Natural killer cell (primary cell): ENCODE data around the gene SHB. TPM values are rescaled to one million over a fixed set of nuclear protein-coding genes. Genes with fewer than 3 reads are reported as not detected.

ENCODE experiments used
- ATAC-seq, 3 donors: fragments of 150-1000 bp in 2 of 3; fragments of 200-7000 bp in 1 of 3; cut with Tn5 transposase; 1 replicate in 1 of 3; 2 replicates in 2 of 3; pipeline ENCODE4 v1.10.0; 2021; ENCODE audit warnings: mild to moderate bottlenecking in 2 of 3, moderate library complexity in 2 of 3
- DNase-seq, 2 donors: peaks; one replicate each; pipeline versions ENCODE4 v3.0.0 to v3.0.0-alpha.2; 2013 to 2021; ENCODE audit warnings: mixed read lengths in 1 of 2
- H3K27ac ChIP-seq: one replicate; pipeline ENCODE4 v1.5.1; 2013; ENCODE audit warnings: mild to moderate bottlenecking, low read length
- H3K27me3 ChIP-seq: one replicate; pipeline ENCODE4 v1.6.1; 2013; ENCODE audit warnings: low read length; ENCODE audit not compliant: control insufficient read depth, insufficient read depth
- H3K36me3 ChIP-seq: one replicate; pipeline ENCODE4 v1.6.1; 2013; ENCODE audit warnings: low read length; ENCODE audit not compliant: control insufficient read depth, insufficient read depth
- H3K4me1 ChIP-seq: one replicate; pipeline ENCODE4 v1.6.1; 2013; ENCODE audit warnings: low read length; ENCODE audit not compliant: control insufficient read depth, insufficient read depth
- H3K4me3 ChIP-seq: one replicate; pipeline ENCODE4 v1.5.1; 2013; ENCODE audit warnings: low read length
- H3K9me3 ChIP-seq: one replicate; pipeline ENCODE4 v1.6.1; 2013; ENCODE audit warnings: low read length; ENCODE audit not compliant: control insufficient read depth, insufficient read depth
- H3K27ac Mint-ChIP-seq, 2 donors: one replicate each; pipeline ENCODE4 v1.8.0; 2022; ENCODE audit warnings: mild to moderate bottlenecking in 2 of 2, mixed read lengths in 2 of 2, moderate library complexity in 1 of 2
- H3K27me3 Mint-ChIP-seq, 2 donors: one replicate each; pipeline ENCODE4 v1.8.0; 2022; ENCODE audit warnings: low read depth in 2 of 2, mixed read lengths in 2 of 2
- H3K36me3 Mint-ChIP-seq: one replicate; pipeline ENCODE4 v1.8.0; 2022; ENCODE audit warnings: mixed read lengths
- H3K4me1 Mint-ChIP-seq, 2 donors: one replicate each; pipeline ENCODE4 v1.8.0; 2022; ENCODE audit warnings: mixed read lengths in 2 of 2
- H3K4me3 Mint-ChIP-seq: one replicate; pipeline ENCODE4 v1.8.0; 2022; ENCODE audit warnings: mild to moderate bottlenecking, moderate library complexity, mixed read lengths
- H3K9me3 Mint-ChIP-seq, 2 donors: one replicate each; pipeline ENCODE4 v1.8.0; 2022; ENCODE audit warnings: mixed read lengths in 2 of 2
- WGBS: methylation state at CpG from one replicate; pipeline ENCODE4 v1.1.7; 2013; ENCODE audit warnings: missing lambda C conversion rate; ENCODE audit not compliant: insufficient coverage; 5-methylcytosine and 5-hydroxymethylcytosine counted together
- intact Hi-C: fragments of 100-400 bp; cut with micrococcal nuclease; formaldehyde crosslinking; loops from one replicate; pipeline ENCODE4 v1.14.2; 2022
- total RNA-seq, 4 donors: library from RNA; stranded (reverse); fragments of 120-200 nt in 1 of 4; gene quantifications; one replicate each; pipeline versions ENCODE4 v1.2.3 to v1.2.4, GENCODE V29; 2013 to 2022
- TF ChIP-seq, protein P1 (sequence below): fragments of 200-600 bp; IDR thresholded peaks from one replicate; pipeline ENCODE4 v1.8.0; 2022; ENCODE audit warnings: antibody characterized with exemption

Gene SHB
- total RNA-seq, 3 donors from 2014 or later (not counting 1 experiment from before 2014, with no cell fraction given): 2.7 to 7.1 (median 2.9) TPM

DNA sequence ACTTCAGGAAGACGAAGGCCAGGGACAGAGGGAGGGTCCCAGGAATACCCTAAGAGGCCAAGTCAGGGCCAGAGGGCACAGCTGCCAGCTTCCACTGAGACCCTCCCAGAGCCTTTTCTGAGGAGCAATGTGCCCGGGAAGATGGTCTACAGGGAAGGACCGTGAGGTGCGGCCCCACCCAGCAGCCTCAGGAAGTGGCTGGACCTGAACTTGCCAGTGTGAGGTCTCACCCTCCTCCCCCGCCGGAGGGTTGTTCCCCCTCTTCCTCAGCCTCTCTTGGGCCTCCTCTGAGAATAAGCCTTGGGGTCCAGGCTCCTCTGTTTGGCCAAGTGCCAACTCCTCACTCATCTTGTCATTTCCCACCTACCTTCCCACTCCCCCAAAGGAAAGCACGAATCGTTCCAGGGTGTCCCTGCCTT, 151.7 kb downstream of the SHB start:
- Mint-ChIP-seq H3K36me3 (no peaks in the 10 kb centered on the region), H3K4me3 (peak overlapping the region; percentile 55), H3K4me1 (peaks cover 24 to 34% of the 10 kb centered on the region in 2 donors), H3K9me3 (no peaks in the 10 kb centered on the region), H3K27ac (peak overlapping the region in 1 of 2 donors; percentile 67), H3K27me3 (no peaks in the 10 kb centered on the region)
- Histone ChIP-seq H3K9me3 (no peaks in the 10 kb centered on the region), H3K36me3 (no peaks in the 10 kb centered on the region), H3K27me3 (no peaks in the 10 kb centered on the region), H3K4me3 (no peak overlapping the region), H3K27ac (no peak overlapping the region), H3K4me1 (peaks cover 13% of the 10 kb centered on the region)
- intact Hi-C loops: no loop called here
- ATAC-seq (peak in 1 of 3 donors; percentile 31), DNase-seq (no peak)
- WGBS: 58% methylated on average over 8 of the region's 8 CpGs
- TF ChIP-seq, protein P1, sequence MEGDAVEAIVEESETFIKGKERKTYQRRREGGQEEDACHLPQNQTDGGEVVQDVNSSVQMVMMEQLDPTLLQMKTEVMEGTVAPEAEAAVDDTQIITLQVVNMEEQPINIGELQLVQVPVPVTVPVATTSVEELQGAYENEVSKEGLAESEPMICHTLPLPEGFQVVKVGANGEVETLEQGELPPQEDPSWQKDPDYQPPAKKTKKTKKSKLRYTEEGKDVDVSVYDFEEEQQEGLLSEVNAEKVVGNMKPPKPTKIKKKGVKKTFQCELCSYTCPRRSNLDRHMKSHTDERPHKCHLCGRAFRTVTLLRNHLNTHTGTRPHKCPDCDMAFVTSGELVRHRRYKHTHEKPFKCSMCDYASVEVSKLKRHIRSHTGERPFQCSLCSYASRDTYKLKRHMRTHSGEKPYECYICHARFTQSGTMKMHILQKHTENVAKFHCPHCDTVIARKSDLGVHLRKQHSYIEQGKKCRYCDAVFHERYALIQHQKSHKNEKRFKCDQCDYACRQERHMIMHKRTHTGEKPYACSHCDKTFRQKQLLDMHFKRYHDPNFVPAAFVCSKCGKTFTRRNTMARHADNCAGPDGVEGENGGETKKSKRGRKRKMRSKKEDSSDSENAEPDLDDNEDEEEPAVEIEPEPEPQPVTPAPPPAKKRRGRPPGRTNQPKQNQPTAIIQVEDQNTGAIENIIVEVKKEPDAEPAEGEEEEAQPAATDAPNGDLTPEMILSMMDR: no peak

DNA sequence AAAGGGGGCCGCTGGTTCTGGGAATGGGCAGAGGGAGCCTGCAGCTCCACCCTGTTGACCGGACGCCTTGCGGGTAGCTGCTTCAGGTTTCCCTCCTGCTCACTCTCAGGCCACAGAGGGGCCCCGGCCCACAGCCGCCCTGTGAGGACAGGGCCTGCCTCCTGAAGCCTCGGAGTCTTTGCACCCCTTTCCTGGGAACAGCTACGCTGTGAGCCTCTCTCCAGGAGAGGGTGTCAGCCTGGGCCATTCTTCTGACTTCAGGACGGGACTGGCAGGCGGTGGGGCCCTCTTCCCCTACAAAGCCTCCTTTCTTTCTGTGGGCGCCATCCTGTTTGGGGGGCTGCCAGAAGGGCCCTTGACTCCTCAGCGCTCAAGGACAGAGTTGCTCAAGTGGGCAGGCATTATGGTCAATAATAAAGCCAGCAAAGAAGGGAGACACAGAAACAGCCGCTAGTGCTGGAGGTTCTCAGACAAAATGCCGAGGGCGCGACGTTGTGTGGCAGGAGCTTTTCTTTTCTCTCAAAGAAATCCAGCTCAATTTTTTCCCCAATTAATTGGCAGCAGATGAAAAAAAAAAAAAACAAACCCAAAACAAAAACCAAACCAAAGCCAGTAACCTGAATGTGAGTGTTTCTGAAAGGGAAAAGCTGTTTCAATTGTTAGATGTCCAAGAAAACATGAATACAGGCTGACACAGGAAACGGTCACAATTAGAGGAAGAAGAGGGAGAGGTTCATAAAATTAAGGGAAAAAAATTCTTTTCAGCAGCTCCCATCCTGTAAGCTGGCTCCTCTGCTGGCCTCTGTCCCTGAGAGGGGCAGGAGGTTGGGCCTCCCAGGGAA, 152.3 kb downstream of the SHB start:
- Histone ChIP-seq H3K36me3 (no peaks in the 10 kb centered on the region), H3K27ac (no peak overlapping the region), H3K27me3 (no peaks in the 10 kb centered on the region), H3K9me3 (no peaks in the 10 kb centered on the region), H3K4me3 (no peak overlapping the region), H3K4me1 (peaks cover 13% of the 10 kb centered on the region)
- no peaks in the 10 kb centered on the region for H3K9me3 Mint-ChIP-seq
- ATAC-seq (no peak), DNase-seq (no peak)
- H3K27me3 Mint-ChIP-seq: no peaks in the 10 kb centered on the region
- H3K4me3 Mint-ChIP-seq: peak overlapping the region; percentile 55
- peaks cover 24 to 32% of the 10 kb centered on the region in 2 donors for H3K4me1 Mint-ChIP-seq
- intact Hi-C loops: no loop called here
- TF ChIP-seq, protein P1: no peak
- no peaks in the 10 kb centered on the region for H3K36me3 Mint-ChIP-seq
- 91% methylated on average over 18 of the region's 18 CpGs for WGBS
- peak overlapping the region in 1 of 2 donors; percentile 67 for H3K27ac Mint-ChIP-seq

DNA sequence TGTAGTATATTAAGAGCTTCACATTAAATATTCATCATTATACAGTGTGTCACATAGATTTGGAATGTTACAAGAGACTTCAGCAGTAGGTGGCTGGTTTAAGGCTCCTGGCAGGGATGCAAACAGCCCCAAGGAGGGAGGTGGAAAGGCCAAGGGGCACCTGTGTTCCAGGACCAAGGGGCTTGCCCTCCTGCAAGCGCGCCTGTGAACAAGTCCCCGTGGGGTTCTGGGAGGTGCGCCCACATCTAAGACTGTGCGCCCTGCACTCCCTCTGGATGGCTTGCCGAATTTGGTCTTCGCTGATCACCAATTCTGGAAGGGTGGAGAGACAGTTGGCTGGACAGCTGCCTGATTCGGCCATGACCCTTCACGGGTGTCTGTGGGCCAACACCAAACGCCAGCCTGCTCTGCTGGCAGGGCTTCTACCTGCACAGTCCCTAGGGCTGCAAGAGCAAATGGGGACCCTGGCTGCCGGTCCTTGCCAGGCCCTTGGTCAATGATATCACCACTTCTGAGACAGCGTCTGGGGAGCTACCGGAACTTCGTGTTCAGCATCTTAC, 153.0 kb downstream of the SHB start:
- peaks cover 13% of the 10 kb centered on the region for H3K4me1 ChIP-seq
- Mint-ChIP-seq H3K4me1 (peaks cover 18 to 26% of the 10 kb centered on the region in 2 donors), H3K27me3 (no peaks in the 10 kb centered on the region), H3K4me3 (peak overlapping the region; percentile 9), H3K27ac (peak overlapping the region in 1 of 2 donors; percentile 42), H3K9me3 (no peaks in the 10 kb centered on the region), H3K36me3 (no peaks in the 10 kb centered on the region)
- H3K27me3 ChIP-seq: no peaks in the 10 kb centered on the region
- intact Hi-C loops: no loop called here
- TF ChIP-seq, protein P1: no peak
- no peaks in the 10 kb centered on the region for H3K36me3 ChIP-seq
- DNase-seq (no peak), ATAC-seq (no peak)
- 93% methylated on average over 14 of the region's 14 CpGs for WGBS
- no peak overlapping the region for H3K4me3 ChIP-seq
- H3K9me3 ChIP-seq: no peaks in the 10 kb centered on the region
- H3K27ac ChIP-seq: no peak overlapping the region
